ENCODE data around the gene MEIG1. TPM values are rescaled to one million over a fixed set of nuclear protein-coding genes. Genes with fewer than 3 reads are reported as not detected.

Gene MEIG1
- total and polyA plus RNA-seq, 2 of the 8 experiments (the other 6 are each of a cell fraction or from before 2014, with no cell fraction given) = not detected

DNA sequence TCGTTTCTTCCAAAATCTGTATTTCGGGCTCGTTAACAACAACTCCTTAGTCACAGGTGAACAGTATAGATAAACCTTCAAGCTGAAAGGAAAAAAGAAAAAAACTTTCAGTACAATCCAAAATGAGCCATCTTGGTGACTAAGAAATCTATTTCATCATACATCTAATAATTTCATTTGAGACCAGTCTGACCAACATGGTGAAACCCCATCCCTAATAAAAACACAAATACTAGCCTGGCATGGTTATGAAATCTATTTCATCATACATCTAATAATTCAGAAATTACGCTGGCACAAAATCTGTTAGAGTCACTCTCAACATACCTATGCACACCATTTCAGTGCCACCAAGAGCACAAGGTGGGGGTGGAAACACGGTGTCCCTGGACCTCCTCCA lies 14.1 kb upstream of the MEIG1 start:
- Histone ChIP-seq H2BK15ac (ENCODE audit: low read length) (no peak overlapping the region), H3K9ac (replicated peaks in 1 of 4; ENCODE audit: extremely low read depth in 1 of 4, low read depth in 3 of 4, low read length in 3 of 4) (no peak overlapping the region), H3K18ac (ENCODE audit: extremely low read depth, low read length) (no peak overlapping the region), H3K9me3 (ENCODE audit: insufficient read depth in 2 of 2, low read depth in 1 of 2, low read length in 1 of 2) (no peaks in the 10 kb centered on the region), H3K27me3 (replicated peaks in 1 of 4; ENCODE audit: control insufficient read depth in 3 of 4, extremely low read depth in 1 of 4, insufficient read depth in 3 of 4, low read length in 3 of 4) (no peaks in the 10 kb centered on the region), H3K23ac (ENCODE audit: insufficient read length) (no peak overlapping the region), H2BK12ac (ENCODE audit: low read depth, low read length) (no peak overlapping the region), H3K27ac (ENCODE audit: low read depth, low read length) (no peak overlapping the region), H2AFZ (ENCODE audit: low read length) (no peak overlapping the region), H3K4me2 (ENCODE audit: insufficient read depth in 1 of 2, low read depth in 2 of 2, low read length in 2 of 2) (no peak overlapping the region), H2AK5ac (ENCODE audit: low read depth, low read length) (no peak overlapping the region), H4K91ac (replicated peaks; ENCODE audit: insufficient read length, low read length) (no peak overlapping the region), H2BK20ac (ENCODE audit: low read length) (no peak overlapping the region), H3K56ac (replicated peaks; ENCODE audit: insufficient read length, low read depth, low read length) (no peak overlapping the region), H3K4me1 (replicated peaks in 1 of 4; ENCODE audit: control insufficient read depth in 3 of 4, insufficient read depth in 4 of 4, low read length in 3 of 4) (no peaks in the 10 kb centered on the region), H3K23me2 (ENCODE audit: low read depth, low read length) (no peaks in the 10 kb centered on the region), H4K5ac (ENCODE audit: insufficient read length, low read depth, low read length) (no peak overlapping the region), H2BK120ac (replicated peaks; ENCODE audit: low read depth, low read length) (no peak overlapping the region), H3K4me3 (ENCODE audit: extremely low read depth in 1 of 4, insufficient read depth in 2 of 4, low read depth in 3 of 4, low read length in 4 of 4) (no peak overlapping the region), H3K36me3 (ENCODE audit: control insufficient read depth in 2 of 4, insufficient read depth in 4 of 4, low read length in 3 of 4) (peaks cover 0 to 11% (median 3%) of the 10 kb centered on the region in 4 experiments; a peak in 5 of 8 replicates), H4K20me1 (replicated peaks in 1 of 2; ENCODE audit: control insufficient read depth in 1 of 2, insufficient read depth in 2 of 2, low read length in 2 of 2) (peaks cover 0 to 4% of the 10 kb centered on the region in 2 experiments), H3K79me1 (ENCODE audit: low read depth, low read length) (no peaks in the 10 kb centered on the region), H4K8ac (ENCODE audit: extremely low read depth, insufficient read depth, low read length) (no peak overlapping the region), H3K4ac (replicated peaks; ENCODE audit: insufficient read length, low read depth, low read length) (no peak overlapping the region), H3K14ac (ENCODE audit: insufficient read length) (no peak overlapping the region), H2BK5ac (ENCODE audit: low read depth, low read length) (no peak overlapping the region), H3K79me2 (ENCODE audit: control insufficient read depth in 1 of 2, insufficient read depth in 2 of 2, low read length in 2 of 2) (no peaks in the 10 kb centered on the region)
- WGBS, 2 experiments (ENCODE audit: extremely low coverage in 1 of 2, insufficient coverage in 1 of 2, insufficient read length in 1 of 2, insufficient replicate concordance in 2 of 2, low coverage in 1 of 2, low lambda C conversion rate in 2 of 2, missing lambda C conversion rate in 1 of 2) = 89 to 100% methylated on average over 1 to 5 of the region's 5 CpGs
- ChIA-PET CTCF (ENCODE audit: partially characterized antibody) (interaction anchor here (0.6 kb wide), 1 partner anchor 26 kb away, joined by 3 read pairs; no protein-coding TSS in a partner anchor), POLR2A (ENCODE audit: partially characterized antibody) (no interaction called here)
- DNase-seq (ENCODE audit: low read depth in 1 of 2, low spot score in 2 of 2) (no peak), FAIRE-seq (no peak)
- no peak for TF ChIP-seq RAD21 (IDR thresholded peaks at IDR 0.05 in 1 of 2, conservative IDR thresholded peaks at IDR 0.05 in 1 of 2; ENCODE audit: low read depth in 2 of 2, low read length in 2 of 2)
- TF ChIP-seq RFX5 (IDR thresholded peaks at IDR 0.05; ENCODE audit: borderline replicate concordance, low read depth, low read length) = no peak
- TF ChIP-seq PHF8 (conservative IDR thresholded peaks at IDR 0.05; ENCODE audit: low read depth, low read length) = no peak
- TF ChIP-seq E2F6 (IDR thresholded peaks at IDR 0.05) = no peak
- TF ChIP-seq ASH2L (IDR thresholded peaks at IDR 0.05; ENCODE audit: low read length) = no peak
- no peak for TF ChIP-seq SP2 (IDR thresholded peaks at IDR 0.05; ENCODE audit: low read length)
- TF ChIP-seq CBX5 (IDR thresholded peaks at IDR 0.05; ENCODE audit: low read depth, low read length) = no peak
- TF ChIP-seq CTCF (IDR thresholded peaks at IDR 0.05; ENCODE audit: control extremely low read depth in 1 of 3, insufficient read depth in 1 of 3, low read depth in 1 of 3, low read length in 3 of 3) = no peak
- TF ChIP-seq, protein P1, sequence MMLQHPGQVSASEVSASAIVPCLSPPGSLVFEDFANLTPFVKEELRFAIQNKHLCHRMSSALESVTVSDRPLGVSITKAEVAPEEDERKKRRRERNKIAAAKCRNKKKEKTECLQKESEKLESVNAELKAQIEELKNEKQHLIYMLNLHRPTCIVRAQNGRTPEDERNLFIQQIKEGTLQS (IDR thresholded peaks at IDR 0.05; ENCODE audit: insufficient read depth, low read depth, low read length) = no peak
- no peak for TF ChIP-seq CREB1 (IDR thresholded peaks at IDR 0.05)

Data from H1 (cell line).